Activated B cell treated with CpG ODN at 0.5 μM for 24 hours (primary cell): Measurements from ENCODE around the gene FAM98C. TPM values are rescaled to one million over a fixed set of nuclear protein-coding genes. Genes with fewer than 3 reads are reported as not detected.

ENCODE experiments used
- ATAC-seq: fragments of 200-7000 bp; cut with Tn5 transposase; one replicate; pipeline ENCODE4 v1.10.0; 2021; ENCODE audit warnings: low read depth, mild to moderate bottlenecking, moderate library complexity
- CTCF ChIA-PET: fragments of 350-600 bp; sonication (Branson Sonifier 250); formaldehyde crosslinking; loops from one replicate; lab custom pipeline; 2021; ENCODE audit warnings: antibody characterized with exemption; lab: Charles Lee
- POLR2A ChIA-PET: fragments of 350-600 bp; sonication (Branson Sonifier 250); formaldehyde crosslinking; loops from one replicate; lab custom pipeline; 2021; ENCODE audit warnings: antibody characterized with exemption; lab: Charles Lee
- DNase-seq: peaks from one replicate; pipeline ENCODE4 v3.0.0; 2022
- H3K27ac Mint-ChIP-seq: one replicate; pipeline ENCODE4 v1.8.0; 2020; ENCODE audit warnings: mixed read lengths
- H3K27me3 Mint-ChIP-seq: one replicate; pipeline ENCODE4 v1.8.0; 2021; ENCODE audit warnings: mixed read lengths
- H3K36me3 Mint-ChIP-seq: one replicate; pipeline ENCODE4 v1.8.0; 2021; ENCODE audit warnings: low read depth, mixed read lengths
- H3K4me1 Mint-ChIP-seq: one replicate; pipeline ENCODE4 v1.8.0; 2021; ENCODE audit warnings: mixed read lengths
- H3K4me3 Mint-ChIP-seq: one replicate; pipeline ENCODE4 v1.8.0; 2020; ENCODE audit warnings: mild to moderate bottlenecking, mixed read lengths
- H3K9me3 Mint-ChIP-seq: one replicate; pipeline ENCODE4 v1.8.0; 2020; ENCODE audit warnings: mixed read lengths
- intact Hi-C: fragments of 100-400 bp; cut with micrococcal nuclease; formaldehyde crosslinking; loops from one replicate; pipeline ENCODE4 v1.15.1; 2024
- total RNA-seq: library from RNA; stranded (reverse); gene quantifications from 2 replicates; pipeline ENCODE4 v1.2.3, GENCODE V29; 2022
- TF ChIP-seq, protein P1 (sequence below): fragments of 200-600 bp; IDR thresholded peaks from one replicate; pipeline ENCODE4 v1.8.0; 2022; ENCODE audit warnings: antibody characterized with exemption, mild to moderate bottlenecking

The FAM98C gene
- total RNA-seq, 1 donor from 2014 or later: 40.0 TPM

DNA sequence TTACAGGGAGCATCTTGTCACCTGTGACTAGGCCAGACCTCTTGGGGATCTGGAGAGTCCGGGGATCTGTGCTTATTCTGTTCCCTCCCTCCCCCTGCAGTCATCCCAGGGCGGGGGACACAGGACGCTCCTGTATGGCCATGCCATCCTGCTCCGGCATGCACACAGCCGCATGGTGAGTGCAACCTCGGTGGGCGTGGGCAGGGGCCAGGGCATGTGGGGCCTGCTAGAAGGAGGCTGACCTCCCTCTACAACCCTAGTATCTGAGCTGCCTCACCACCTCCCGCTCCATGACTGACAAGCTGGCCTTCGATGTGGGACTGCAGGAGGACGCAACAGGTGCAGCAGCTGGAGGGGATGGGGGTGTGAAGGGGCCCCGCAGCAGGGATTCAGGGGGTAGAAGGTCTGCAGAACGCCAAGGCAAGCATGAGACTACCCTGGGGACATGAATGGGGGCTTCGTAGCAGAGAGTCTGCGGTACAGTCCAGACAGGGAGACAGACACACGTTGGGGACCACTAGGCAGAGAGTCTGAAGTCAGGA is 40.6 kb downstream of the FAM98C start:
- peaks cover 2% of the 10 kb centered on the region for H3K4me1 Mint-ChIP-seq

DNA sequence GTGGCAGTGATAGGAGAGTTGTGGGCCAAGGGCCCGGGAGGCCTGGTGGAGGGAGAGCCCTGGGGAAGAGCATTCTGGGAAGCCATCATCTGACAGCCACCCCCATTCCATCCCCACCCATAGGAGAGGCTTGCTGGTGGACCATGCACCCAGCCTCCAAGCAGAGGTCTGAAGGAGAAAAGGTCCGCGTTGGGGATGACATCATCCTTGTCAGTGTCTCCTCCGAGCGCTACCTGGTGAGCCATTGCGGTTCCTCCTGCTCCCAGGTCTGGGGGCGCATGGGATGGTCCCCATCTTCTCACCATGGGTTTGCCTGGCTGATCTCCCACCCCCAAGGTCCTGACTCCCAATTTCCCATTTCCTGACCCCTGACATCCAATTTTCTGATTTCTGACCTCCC is 41.1 kb downstream of the FAM98C start:
- ATAC-seq: no peak
- H3K36me3 Mint-ChIP-seq: no peaks in the 10 kb centered on the region
- intact Hi-C loops: no loop called here
- H3K27ac Mint-ChIP-seq: no peak overlapping the region
- no peak overlapping the region for H3K4me3 Mint-ChIP-seq
- ChIA-PET CTCF (interaction anchor here (1.4 kb wide), 1 partner anchor 41 kb away, joined by 4 read pairs; the partner anchor contains the start of gene FAM98C), POLR2A (no interaction called here)
- TF ChIP-seq, protein P1, sequence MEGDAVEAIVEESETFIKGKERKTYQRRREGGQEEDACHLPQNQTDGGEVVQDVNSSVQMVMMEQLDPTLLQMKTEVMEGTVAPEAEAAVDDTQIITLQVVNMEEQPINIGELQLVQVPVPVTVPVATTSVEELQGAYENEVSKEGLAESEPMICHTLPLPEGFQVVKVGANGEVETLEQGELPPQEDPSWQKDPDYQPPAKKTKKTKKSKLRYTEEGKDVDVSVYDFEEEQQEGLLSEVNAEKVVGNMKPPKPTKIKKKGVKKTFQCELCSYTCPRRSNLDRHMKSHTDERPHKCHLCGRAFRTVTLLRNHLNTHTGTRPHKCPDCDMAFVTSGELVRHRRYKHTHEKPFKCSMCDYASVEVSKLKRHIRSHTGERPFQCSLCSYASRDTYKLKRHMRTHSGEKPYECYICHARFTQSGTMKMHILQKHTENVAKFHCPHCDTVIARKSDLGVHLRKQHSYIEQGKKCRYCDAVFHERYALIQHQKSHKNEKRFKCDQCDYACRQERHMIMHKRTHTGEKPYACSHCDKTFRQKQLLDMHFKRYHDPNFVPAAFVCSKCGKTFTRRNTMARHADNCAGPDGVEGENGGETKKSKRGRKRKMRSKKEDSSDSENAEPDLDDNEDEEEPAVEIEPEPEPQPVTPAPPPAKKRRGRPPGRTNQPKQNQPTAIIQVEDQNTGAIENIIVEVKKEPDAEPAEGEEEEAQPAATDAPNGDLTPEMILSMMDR: no peak
- H3K4me1 Mint-ChIP-seq: peaks cover 2% of the 10 kb centered on the region
- no peaks in the 10 kb centered on the region for H3K9me3 Mint-ChIP-seq
- peaks cover 17% of the 10 kb centered on the region for H3K27me3 Mint-ChIP-seq
- no peak for DNase-seq

More for the DNA sequence above, 40.6 kb downstream of the FAM98C start:
- CTCF ChIA-PET: no interaction called here
- H3K27ac Mint-ChIP-seq: no peak overlapping the region
- no peaks in the 10 kb centered on the region for H3K36me3 Mint-ChIP-seq
- TF ChIP-seq, protein P1: no peak
- no peaks in the 10 kb centered on the region for H3K9me3 Mint-ChIP-seq
- no peak for ATAC-seq
- no peak overlapping the region for H3K4me3 Mint-ChIP-seq
- no peak for DNase-seq
- H3K27me3 Mint-ChIP-seq: peaks cover 17% of the 10 kb centered on the region
- POLR2A ChIA-PET: no interaction called here
- intact Hi-C loops: no loop called here

DNA sequence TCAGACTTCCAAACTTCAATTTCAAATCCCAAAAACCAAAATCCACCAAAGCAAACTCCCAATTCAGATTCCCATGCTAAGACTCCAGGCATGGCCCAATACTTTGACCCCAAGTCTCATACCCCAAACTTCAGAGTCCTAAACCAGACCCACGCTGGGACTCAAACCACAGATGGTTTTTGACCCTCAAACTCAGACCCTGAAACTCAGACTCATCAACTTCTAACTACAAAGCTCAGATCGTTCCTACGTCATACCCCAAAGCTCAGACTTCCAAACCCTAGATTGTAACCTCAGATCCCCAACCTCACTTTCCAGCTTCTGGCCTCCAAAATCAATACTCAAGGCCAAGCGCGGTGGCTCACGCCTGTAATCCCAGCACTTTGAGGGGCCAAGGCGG is 42.5 kb downstream of the FAM98C start:
- Mint-ChIP-seq H3K4me1 (peaks cover 2% of the 10 kb centered on the region), H3K9me3 (peaks cover 3% of the 10 kb centered on the region), H3K4me3 (no peak overlapping the region), H3K36me3 (no peaks in the 10 kb centered on the region), H3K27ac (no peak overlapping the region), H3K27me3 (peaks cover 17% of the 10 kb centered on the region)
- ChIA-PET CTCF (interaction anchor here (1.4 kb wide), 1 partner anchor 42 kb away, joined by 4 read pairs; the partner anchor contains the start of gene FAM98C), POLR2A (no interaction called here)
- intact Hi-C loops: no loop called here
- ATAC-seq (no peak), DNase-seq (no peak)
- TF ChIP-seq, protein P1: no peak

DNA sequence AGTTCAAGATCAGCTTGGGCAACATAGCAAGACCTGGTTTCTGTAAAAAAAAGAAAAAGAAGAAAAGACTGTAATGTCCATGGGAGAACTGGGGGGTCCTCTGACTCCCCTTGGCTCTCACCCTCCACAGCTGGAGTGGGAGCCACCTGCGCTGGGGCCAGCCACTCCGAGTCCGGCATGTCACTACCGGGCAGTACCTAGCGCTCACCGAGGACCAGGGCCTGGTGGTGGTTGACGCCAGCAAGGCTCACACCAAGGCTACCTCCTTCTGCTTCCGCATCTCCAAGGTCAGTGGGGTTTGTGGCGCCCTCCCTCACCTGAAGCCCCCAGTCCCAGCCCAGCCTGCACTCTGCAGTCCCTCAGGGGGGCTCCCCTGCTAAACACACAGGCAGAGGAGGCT is 45.3 kb downstream of the FAM98C start:
- no peaks in the 10 kb centered on the region for H3K36me3 Mint-ChIP-seq
- H3K27ac Mint-ChIP-seq: no peak overlapping the region
- POLR2A ChIA-PET: no interaction called here
- CTCF ChIA-PET: no interaction called here
- TF ChIP-seq, protein P1: no peak
- H3K4me3 Mint-ChIP-seq: no peak overlapping the region
- no peak for DNase-seq
- H3K9me3 Mint-ChIP-seq: peaks cover 3% of the 10 kb centered on the region
- H3K27me3 Mint-ChIP-seq: peaks cover 7% of the 10 kb centered on the region
- ATAC-seq: no peak
- intact Hi-C loops: no loop called here
- no peaks in the 10 kb centered on the region for H3K4me1 Mint-ChIP-seq

DNA sequence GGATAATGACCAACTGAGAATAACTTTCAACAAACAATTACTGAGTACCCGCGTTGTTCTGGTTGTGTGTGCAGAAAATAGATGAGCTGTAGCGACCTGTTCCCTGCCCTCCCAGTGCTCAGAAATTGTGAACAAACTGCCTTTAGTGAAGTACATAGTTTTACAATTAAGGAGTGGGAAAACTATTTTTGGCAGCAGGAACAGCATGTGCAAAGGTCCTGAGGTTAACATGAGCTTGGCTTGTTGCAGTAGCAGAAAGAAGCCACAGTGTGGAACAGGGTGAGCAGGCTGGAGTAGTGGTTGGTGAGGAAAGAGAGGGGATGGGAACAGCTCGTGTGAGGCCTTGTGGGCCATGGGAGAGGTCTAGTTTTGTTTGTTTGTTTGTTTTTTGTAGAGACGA is 46.6 kb downstream of the FAM98C start:
- TF ChIP-seq, protein P1: no peak
- ATAC-seq: no peak
- intact Hi-C loops: no loop called here
- Mint-ChIP-seq H3K4me1 (no peaks in the 10 kb centered on the region), H3K36me3 (no peaks in the 10 kb centered on the region), H3K27ac (no peak overlapping the region), H3K27me3 (peaks cover 4% of the 10 kb centered on the region), H3K9me3 (peaks cover 3% of the 10 kb centered on the region), H3K4me3 (no peak overlapping the region)
- ChIA-PET CTCF (no interaction called here), POLR2A (no interaction called here)
- no peak for DNase-seq
